ENCODE measurements around the gene TMX4.

- no peak for TF ChIP-seq EP300 (IDR thresholded peaks at IDR 0.05)
- no peak for TF ChIP-seq CTCF (IDR thresholded peaks at IDR 0.05)
- TF ChIP-seq POLR2A (IDR thresholded peaks at IDR 0.05) = no peak
Measured at GRCh38 chr20:7937328-7937727, 82.2 kb downstream of the TMX4 start.

Measured in suprapubic skin (tissue), 3 donors.